K562 (cell line): ENCODE results near the gene TCFL5. TPM values are rescaled to one million over a fixed set of nuclear protein-coding genes. Genes with fewer than 3 reads are reported as not detected.

Experiments used
- ATAC-seq: fragments of 200-7000 bp; cut with Tn5 transposase; 3 replicates; pipeline ENCODE4 v1.9.1; 2020; ENCODE audit warnings: moderate library complexity
- BruUV-seq: library from RNA; stranded (reverse); fragments of 400-500 nt; replicated peaks from 2 replicates; lab custom pipeline; 2021; lab: Mats Ljungman, UMichigan
- CTCF ChIA-PET: fragments of 300-600 bp; formaldehyde crosslinking; extraction: SDS; loops from one replicate; lab custom pipeline; 2021; ENCODE audit warnings: low intra/inter-chr PET ratio; lab: Yijun Ruan, JAX
- POLR2A ChIA-PET: fragments of 300-600, 350-650 bp; sonication (Branson Sonifier 250); formaldehyde crosslinking; extraction: SDS; loops from one replicate; lab custom pipeline; 2021; ENCODE audit warnings: antibody characterized with exemption, inconsistent platforms; lab: Yijun Ruan, JAX
- DNase-seq, 4 experiments: peaks; one replicate each; pipeline versions ENCODE4 v3.0.0 to v3.0.0-alpha.2; 2011 to 2018; ENCODE audit warnings: low spot score in 3 of 4, mixed read lengths in 3 of 4; ENCODE audit errors: extremely low read depth in 1 of 4
- FAIRE-seq: peaks from 2 replicates; lab custom pipeline; 2011; peaks lifted over from hg19 to GRCh38; lab: Jason Lieb, UNC
- H2AFZ ChIP-seq: 2 replicates; pipeline ENCODE4 v1.6.0; 2011; ENCODE audit warnings: low read depth, low read length, control low read depth, inconsistent platforms
- H3K27ac ChIP-seq: fragments of 200-600 bp; 3 replicates; pipeline ENCODE4 v1.8.0; 2011; ENCODE audit warnings: low read depth, mild to moderate bottlenecking, control low read depth, inconsistent platforms, low read length, moderate library complexity, mixed read lengths; ENCODE audit errors: extremely low read depth
- H3K27me3 ChIP-seq, 2 experiments: fragments of 300-600 bp in 1 of 2; 2 replicates in 1 of 2; 3 replicates in 1 of 2; pipeline versions ENCODE4 v1.6.0 to v1.8.0; 2011; ENCODE audit warnings: inconsistent platforms in 2 of 2, low read length in 2 of 2, mild to moderate bottlenecking in 1 of 2, mixed read lengths in 1 of 2, moderate library complexity in 1 of 2; ENCODE audit not compliant: control insufficient read depth in 2 of 2, insufficient read depth in 2 of 2
- H3K36me3 ChIP-seq: fragments of 300-600 bp; 3 replicates; pipeline ENCODE4 v1.8.0; 2011; ENCODE audit warnings: mild to moderate bottlenecking, low read length, inconsistent platforms; ENCODE audit not compliant: control insufficient read depth, insufficient read depth
- H3K4me1 ChIP-seq, 2 experiments: fragments of 200-600 bp in 1 of 2; replicated peaks in 1 of 2; 2 replicates in 1 of 2; 3 replicates in 1 of 2; pipeline versions ENCODE4 v1.5.1 to v1.8.0; 2011; ENCODE audit warnings: inconsistent platforms in 2 of 2, low read length in 2 of 2, mild to moderate bottlenecking in 1 of 2, mixed read lengths in 1 of 2, moderate library complexity in 1 of 2; ENCODE audit not compliant: control insufficient read depth in 2 of 2, insufficient read depth in 2 of 2
- H3K4me2 ChIP-seq: 2 replicates; pipeline ENCODE4 v1.6.1; 2011; ENCODE audit warnings: low read length, control low read depth, inconsistent platforms, mixed read lengths; ENCODE audit not compliant: insufficient read depth
- H3K4me3 ChIP-seq: fragments of 200-600 bp; sonication (generic), shearing (Covaris generic); 2 replicates; pipeline ENCODE4 v1.5.1; 2016; ENCODE audit warnings: control low read depth, inconsistent platforms
- H3K79me2 ChIP-seq: fragments of 200-600 bp; 3 replicates; pipeline ENCODE4 v1.8.0; 2011; ENCODE audit warnings: low read length, inconsistent platforms; ENCODE audit not compliant: control insufficient read depth, insufficient read depth
- H3K9ac ChIP-seq, 2 experiments: 2 replicates each; pipeline versions ENCODE4 v1.6.0 to v1.6.1; 2011; ENCODE audit warnings: low read depth in 2 of 2, low read length in 2 of 2, control low read depth in 1 of 2, inconsistent platforms in 1 of 2, mild to moderate bottlenecking in 1 of 2, mixed read lengths in 1 of 2; ENCODE audit not compliant: insufficient read depth in 1 of 2
- H3K9me1 ChIP-seq: one replicate; pipeline ENCODE4 v1.6.0; 2011; ENCODE audit warnings: inconsistent platforms, mild to moderate bottlenecking, low read length, moderate library complexity; ENCODE audit not compliant: control insufficient read depth, insufficient read depth
- H3K9me3 ChIP-seq: replicated peaks from 2 replicates; pipeline ENCODE4 v1.5.1; 2011; ENCODE audit warnings: low read depth, low read length, inconsistent platforms; ENCODE audit not compliant: control insufficient read depth, insufficient read depth
- H4K20me1 ChIP-seq: replicated peaks from 2 replicates; pipeline ENCODE4 v1.6.1; 2011; ENCODE audit warnings: low read length, inconsistent platforms, mixed read lengths; ENCODE audit not compliant: control insufficient read depth, insufficient read depth
- CEBPG ChIP-seq, 3 experiments: fragments of 200-800 bp in 1 of 3; sonication (Bioruptor generic) in 1 of 3; sonication (generic) in 1 of 3; formaldehyde crosslinking in 1 of 3; IDR thresholded peaks in 2 of 3; conservative IDR thresholded peaks in 1 of 3; 2 replicates each; pipeline versions ENCODE4 v1.6.1 to v1.8.0; 2016 to 2022; ENCODE audit warnings: missing compliant biosample characterization in 2 of 3, missing genetic modification characterization in 2 of 3, mild to moderate bottlenecking in 1 of 3, missing genetic modification reagents in 1 of 3
- ELF4 ChIP-seq: fragments of 450-650 bp; formaldehyde crosslinking; IDR thresholded peaks from 2 replicates; pipeline ENCODE4 v1.4.0; 2022; ENCODE audit warnings: missing genetic modification characterization
- GABPA ChIP-seq: fragments of 200-800 bp; sonication (Bioruptor generic); conservative IDR thresholded peaks from 2 replicates; pipeline ENCODE4 v1.6.1; 2016; ENCODE audit warnings: low read depth, missing genetic modification characterization, missing compliant biosample characterization
- KDM5B ChIP-seq: fragments of 200-600 bp; sonication (generic); IDR thresholded peaks from 2 replicates; pipeline ENCODE4 v1.6.1; 2012; ENCODE audit warnings: low read depth, mild to moderate bottlenecking, moderate library complexity, low read length, control low read depth, inconsistent platforms; ENCODE audit not compliant: insufficient replicate concordance
- KLF6 ChIP-seq: fragments of 250-450 bp; sonication (Bioruptor Pico); IDR thresholded peaks from 2 replicates; pipeline ENCODE4 v1.4.0; 2020; ENCODE audit warnings: mild to moderate bottlenecking, moderate library complexity, borderline replicate concordance
- NCOA4 ChIP-seq: fragments of 450-650 bp; IDR thresholded peaks from 2 replicates; pipeline ENCODE4 v1.6.1; 2018; ENCODE audit warnings: mild to moderate bottlenecking; ENCODE audit not compliant: partially characterized antibody
- NR2F6 ChIP-seq: fragments of 450-650 bp; formaldehyde crosslinking; IDR thresholded peaks from 2 replicates; pipeline ENCODE4 v1.4.0; 2020; ENCODE audit warnings: mild to moderate bottlenecking
- POLR2G ChIP-seq: fragments of 200-400 bp; formaldehyde crosslinking; IDR thresholded peaks from 2 replicates; pipeline ENCODE4 v1.6.1; 2017; ENCODE audit warnings: low read depth, mild to moderate bottlenecking, antibody characterized with exemption, low read length, moderate library complexity
- PPARD ChIP-seq: fragments of 250-450 bp; sonication (Bioruptor Pico); IDR thresholded peaks from 2 replicates; pipeline ENCODE4 v1.8.0; 2022; ENCODE audit warnings: inconsistent platforms, mild to moderate bottlenecking, moderate library complexity
- PTRF ChIP-seq: fragments of 450-650 bp; IDR thresholded peaks from 2 replicates; pipeline ENCODE4 v1.6.1; 2016; ENCODE audit warnings: mild to moderate bottlenecking, missing genetic modification characterization, missing compliant biosample characterization
- SMAD3 ChIP-seq: fragments of 450-650 bp; formaldehyde crosslinking; conservative IDR thresholded peaks from 2 replicates; pipeline ENCODE4 v1.4.0; 2020; ENCODE audit warnings: mild to moderate bottlenecking
- SPI1 ChIP-seq: IDR thresholded peaks from 2 replicates; pipeline ENCODE4 v1.6.1; 2011; ENCODE audit warnings: low read depth, low read length, control low read depth, borderline replicate concordance
- STAT5A ChIP-seq: IDR thresholded peaks from 2 replicates; pipeline ENCODE4 v1.6.1; 2012; ENCODE audit warnings: low read length, inconsistent platforms, borderline replicate concordance
- ZNF212 ChIP-seq: fragments of 450-650 bp; formaldehyde crosslinking; IDR thresholded peaks from 2 replicates; pipeline ENCODE4 v1.4.0; 2020; ENCODE audit warnings: mild to moderate bottlenecking
- WGBS: fragments of 100-300 bp; shearing (Covaris generic); methylation state at CpG from one replicate; pipeline ENCODE4 v1.1.6; 2016; ENCODE audit warnings: low coverage, mixed read lengths; ENCODE audit not compliant: insufficient coverage; ENCODE audit errors: missing lambda C conversion rate; 5-methylcytosine and 5-hydroxymethylcytosine counted together
- in situ Hi-C: fragments of 300-500 bp; cut with MboI; formaldehyde crosslinking; loops from 4 replicates; pipeline ENCODE4 v1.15.0; 2018; ENCODE audit warnings: inconsistent platforms, mixed read lengths
- intact Hi-C: fragments of 100-400 bp; cut with micrococcal nuclease; formaldehyde crosslinking; loops from 2 replicates; pipeline ENCODE4 v1.14.2; 2022
- polyA plus RNA-seq, 8 experiments: library from polyadenylated mRNA; depleted of rRNA in 4 of 8; stranded (reverse) in 5 of 8; unstranded in 3 of 8; fragments of >200 nt; fragmentation: Nextera tagmentation in 2 of 8; fragmentation: Illumina TruSeq in 1 of 8; extraction: Ambion mirVana in 2 of 8; extraction: Trizol in 1 of 8; gene quantifications; 2 replicates each; pipeline versions ENCODE4 v1.2.1 to v1.2.3, GENCODE V29; 2011 to 2014; ENCODE audit warnings: inconsistent platforms in 1 of 8, missing spikeins in 1 of 8
- total RNA-seq, 7 experiments: library from RNA; depleted of rRNA in 6 of 7; stranded (reverse); fragments of >200 nt in 6 of 7; fragmentation: Illumina TruSeq in 2 of 7; extraction: Trizol in 2 of 7; gene quantifications; 2 replicates each; pipeline versions ENCODE4 v1.2.1 to v1.2.3, GENCODE V29; 2011 to 2021; ENCODE audit warnings: low replicate concordance in 1 of 7
- TF ChIP-seq, protein P1 (sequence below): IDR thresholded peaks from 3 replicates; pipeline ENCODE4 v1.6.1; 2011; ENCODE audit warnings: borderline replicate concordance, mild to moderate bottlenecking, moderate library complexity; ENCODE audit not compliant: insufficient read length; ENCODE audit errors: extremely low read depth
- TF ChIP-seq, protein P2 (sequence below): fragments of 250-450 bp; sonication (Bioruptor Pico); IDR thresholded peaks from 2 replicates; pipeline ENCODE4 v1.5.0; 2021

TCFL5 gene
- total and polyA plus RNA-seq, 9 of the 15 experiments (the other 6 are each of a cell fraction or from before 2014, with no cell fraction given), result 1.00 to 12.6 (median 9.1) TPM

DNA sequence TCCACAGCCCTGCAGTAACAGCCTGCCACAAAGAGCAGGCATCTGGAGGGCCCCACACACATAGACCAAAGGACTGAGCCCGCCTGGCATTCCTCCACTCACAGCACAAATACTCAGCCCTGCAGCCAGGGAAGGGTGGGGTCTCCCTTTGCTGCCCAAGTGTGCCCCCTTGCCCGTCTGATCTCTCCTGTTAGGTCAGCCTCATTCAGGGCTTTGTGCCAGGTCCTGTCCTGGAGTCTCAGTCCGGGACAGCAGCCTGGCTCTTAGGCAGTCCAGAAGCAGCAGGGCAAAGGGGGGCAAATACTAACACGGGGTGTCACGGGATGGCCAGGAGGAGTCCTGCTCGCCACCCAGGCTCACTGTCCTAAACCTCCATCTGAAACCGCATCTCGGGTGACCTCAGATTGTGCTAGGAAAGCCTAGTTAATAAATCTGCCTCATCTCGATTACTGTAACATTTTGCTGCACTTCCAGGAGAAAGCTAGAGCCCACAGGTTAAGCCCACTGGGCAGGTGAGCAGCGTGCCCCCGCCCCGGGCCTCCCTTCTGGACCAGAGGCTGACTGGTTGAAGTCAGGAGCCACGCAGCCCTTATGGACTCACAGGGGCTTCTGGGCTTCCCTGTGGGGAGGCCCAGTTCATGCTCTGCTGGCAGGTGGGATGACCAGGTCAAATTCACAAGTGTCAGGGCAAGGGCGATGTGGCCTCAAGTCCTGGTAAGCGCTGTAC is 60.2 kb downstream of the TCFL5 start:
- Histone ChIP-seq H3K27me3 (no peaks in the 10 kb centered on the region), H3K4me3 (no peak overlapping the region), H3K9me1 (no peaks in the 10 kb centered on the region), H3K27ac (no peak overlapping the region), H3K36me3 (peaks cover 43% of the 10 kb centered on the region; the same call in 2 of the 3 replicates), H3K9ac (peak overlapping the region in 1 of 2 experiments; percentile 28; a peak in 1 of 4 replicates), H2AFZ (no peak overlapping the region), H3K79me2 (peaks cover 29% of the 10 kb centered on the region), H3K4me2 (no peak overlapping the region), H3K4me1 (peaks cover 15 to 53% of the 10 kb centered on the region in 2 experiments), H3K9me3 (no peaks in the 10 kb centered on the region), H4K20me1 (no peaks in the 10 kb centered on the region; the same call in 1 of the 2 replicates)
- 71% methylated on average over 14 of the region's 15 CpGs for WGBS
- FAIRE-seq (no peak), ATAC-seq (no peak), DNase-seq (no peak)
- BruUV-seq, result no TSS peak
- ChIA-PET CTCF (no interaction called here), POLR2A (no interaction called here)
- TF ChIP-seq KLF6 (CRISPR knock-in tag) (no peak), NR2F6 (CRISPR knock-in tag) (no peak), GABPA (tag) (no peak), ZNF212 (CRISPR knock-in tag) (no peak), STAT5A (no peak), CEBPG (CRISPR knock-in tag; IDR thresholded peaks at IDR 0.05) (no peak), CEBPG (tag; conservative IDR thresholded peaks at IDR 0.05 in 1 of 2, IDR thresholded peaks at IDR 0.05 in 1 of 2) (no peak), PPARD (CRISPR knock-in tag) (no peak), ELF4 (CRISPR knock-in tag) (no peak), SMAD3 (no peak), NCOA4 (no peak), POLR2G (peak; percentile 47), SPI1 (no peak), PTRF (no peak), KDM5B (peak; percentile 7)
- TF ChIP-seq, protein P1, sequence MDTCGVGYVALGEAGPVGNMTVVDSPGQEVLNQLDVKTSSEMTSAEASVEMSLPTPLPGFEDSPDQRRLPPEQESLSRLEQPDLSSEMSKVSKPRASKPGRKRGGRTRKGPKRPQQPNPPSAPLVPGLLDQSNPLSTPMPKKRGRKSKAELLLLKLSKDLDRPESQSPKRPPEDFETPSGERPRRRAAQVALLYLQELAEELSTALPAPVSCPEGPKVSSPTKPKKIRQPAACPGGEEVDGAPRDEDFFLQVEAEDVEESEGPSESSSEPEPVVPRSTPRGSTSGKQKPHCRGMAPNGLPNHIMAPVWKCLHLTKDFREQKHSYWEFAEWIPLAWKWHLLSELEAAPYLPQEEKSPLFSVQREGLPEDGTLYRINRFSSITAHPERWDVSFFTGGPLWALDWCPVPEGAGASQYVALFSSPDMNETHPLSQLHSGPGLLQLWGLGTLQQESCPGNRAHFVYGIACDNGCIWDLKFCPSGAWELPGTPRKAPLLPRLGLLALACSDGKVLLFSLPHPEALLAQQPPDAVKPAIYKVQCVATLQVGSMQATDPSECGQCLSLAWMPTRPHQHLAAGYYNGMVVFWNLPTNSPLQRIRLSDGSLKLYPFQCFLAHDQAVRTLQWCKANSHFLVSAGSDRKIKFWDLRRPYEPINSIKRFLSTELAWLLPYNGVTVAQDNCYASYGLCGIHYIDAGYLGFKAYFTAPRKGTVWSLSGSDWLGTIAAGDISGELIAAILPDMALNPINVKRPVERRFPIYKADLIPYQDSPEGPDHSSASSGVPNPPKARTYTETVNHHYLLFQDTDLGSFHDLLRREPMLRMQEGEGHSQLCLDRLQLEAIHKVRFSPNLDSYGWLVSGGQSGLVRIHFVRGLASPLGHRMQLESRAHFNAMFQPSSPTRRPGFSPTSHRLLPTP, result no peak
- TF ChIP-seq, protein P2, sequence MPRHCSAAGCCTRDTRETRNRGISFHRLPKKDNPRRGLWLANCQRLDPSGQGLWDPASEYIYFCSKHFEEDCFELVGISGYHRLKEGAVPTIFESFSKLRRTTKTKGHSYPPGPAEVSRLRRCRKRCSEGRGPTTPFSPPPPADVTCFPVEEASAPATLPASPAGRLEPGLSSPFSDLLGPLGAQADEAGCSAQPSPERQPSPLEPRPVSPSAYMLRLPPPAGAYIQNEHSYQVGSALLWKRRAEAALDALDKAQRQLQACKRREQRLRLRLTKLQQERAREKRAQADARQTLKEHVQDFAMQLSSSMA, result no peak
- in situ Hi-C loops, result loop anchor here (10.0 kb wide), 1 partner anchor 307 kb away; no protein-coding TSS in a partner anchor
- intact Hi-C loops, result no loop called here
